Hepatocyte (in vitro differentiated cells): ENCODE data around the gene TPRG1L. TPM values are rescaled to one million over a fixed set of nuclear protein-coding genes. Genes with fewer than 3 reads are reported as not detected.

Experiments
- DNase-seq: peaks from one replicate; pipeline ENCODE4 v3.0.0-alpha.2; 2016; ENCODE audit warnings: low spot score
- H2AFZ ChIP-seq: fragments of 200-600 bp; sonication (generic); 2 replicates; pipeline ENCODE4 v1.6.0; 2016; ENCODE audit warnings: antibody characterized with exemption, mild to moderate bottlenecking
- H3K27ac ChIP-seq: fragments of 200-600 bp; sonication (generic); 2 replicates; pipeline ENCODE4 v1.5.1; 2016; ENCODE audit warnings: mild to moderate bottlenecking
- H3K27me3 ChIP-seq: fragments of 200-600 bp; sonication (generic); 2 replicates; pipeline ENCODE4 v1.6.1; 2016
- H3K36me3 ChIP-seq: fragments of 200-600 bp; sonication (generic); replicated peaks from 2 replicates; pipeline ENCODE4 v1.5.1; 2016; ENCODE audit warnings: low read depth; ENCODE audit not compliant: insufficient read depth
- H3K4me1 ChIP-seq: fragments of 200-600 bp; sonication (generic); 2 replicates; pipeline ENCODE4 v1.5.1; 2016; ENCODE audit warnings: mild to moderate bottlenecking, moderate library complexity; ENCODE audit not compliant: insufficient read depth
- H3K4me2 ChIP-seq: fragments of 200-600 bp; sonication (generic); 2 replicates; pipeline ENCODE4 v1.6.0; 2016
- H3K4me3 ChIP-seq: fragments of 200-600 bp; sonication (generic); 2 replicates; pipeline ENCODE4 v1.5.1; 2016; ENCODE audit warnings: mild to moderate bottlenecking
- H3K79me2 ChIP-seq: fragments of 200-600 bp; sonication (generic); 2 replicates; pipeline ENCODE4 v1.6.0; 2017; ENCODE audit warnings: mild to moderate bottlenecking
- H3K9me2 ChIP-seq: fragments of 200-600 bp; sonication (generic); replicated peaks from 2 replicates; pipeline ENCODE4 v1.6.0; 2017; ENCODE audit warnings: mild to moderate bottlenecking; ENCODE audit not compliant: insufficient read depth
- H3K9me3 ChIP-seq: fragments of 200-600 bp; sonication (generic); 2 replicates; pipeline ENCODE4 v1.5.1; 2016; ENCODE audit warnings: low read depth, mild to moderate bottlenecking
- H4K20me1 ChIP-seq: fragments of 200-600 bp; sonication (generic); 2 replicates; pipeline ENCODE4 v1.6.0; 2016; ENCODE audit warnings: mild to moderate bottlenecking; ENCODE audit not compliant: insufficient read depth, poor library complexity, severe bottlenecking
- EZH2 ChIP-seq: fragments of 200-600 bp; sonication (generic); IDR thresholded peaks from 2 replicates; pipeline ENCODE4 v1.6.1; 2016; ENCODE audit warnings: antibody characterized with exemption, mild to moderate bottlenecking, borderline replicate concordance
- EZH2phosphoT487 ChIP-seq: fragments of 200-600 bp; sonication (generic); IDR thresholded peaks from one replicate; pipeline ENCODE4 v1.6.1; 2018; ENCODE audit warnings: antibody characterized with exemption, mild to moderate bottlenecking, low read depth, moderate library complexity; ENCODE audit not compliant: unreplicated experiment, severe bottlenecking
- WGBS: methylation state at CpG from one replicate; pipeline ENCODE4 v1.1.6; 2016; ENCODE audit warnings: low lambda C conversion rate; ENCODE audit errors: missing lambda C conversion rate; 5-methylcytosine and 5-hydroxymethylcytosine counted together
- polyA plus RNA-seq: library from polyadenylated mRNA; unstranded; fragments of >200 nt; fragmentation: Nextera tagmentation; extraction: Ambion mirVana; gene quantifications from 2 replicates; pipeline ENCODE4 v1.2.1, GENCODE V29; 2016
- total RNA-seq: library from RNA; depleted of rRNA; stranded (reverse); fragments of >200 nt; gene quantifications from 2 replicates; pipeline ENCODE4 v1.2.3, GENCODE V29; 2014
- TF ChIP-seq, protein P1 (sequence below): fragments of 200-600 bp; sonication (generic); IDR thresholded peaks from 2 replicates; pipeline ENCODE4 v1.5.1; 2016; ENCODE audit warnings: antibody characterized with exemption, mild to moderate bottlenecking; ENCODE audit not compliant: poor library complexity

The TPRG1L gene
- total and polyA plus RNA-seq, 2 experiments from 2014 or later = 57.9 to 74.1 TPM

DNA sequence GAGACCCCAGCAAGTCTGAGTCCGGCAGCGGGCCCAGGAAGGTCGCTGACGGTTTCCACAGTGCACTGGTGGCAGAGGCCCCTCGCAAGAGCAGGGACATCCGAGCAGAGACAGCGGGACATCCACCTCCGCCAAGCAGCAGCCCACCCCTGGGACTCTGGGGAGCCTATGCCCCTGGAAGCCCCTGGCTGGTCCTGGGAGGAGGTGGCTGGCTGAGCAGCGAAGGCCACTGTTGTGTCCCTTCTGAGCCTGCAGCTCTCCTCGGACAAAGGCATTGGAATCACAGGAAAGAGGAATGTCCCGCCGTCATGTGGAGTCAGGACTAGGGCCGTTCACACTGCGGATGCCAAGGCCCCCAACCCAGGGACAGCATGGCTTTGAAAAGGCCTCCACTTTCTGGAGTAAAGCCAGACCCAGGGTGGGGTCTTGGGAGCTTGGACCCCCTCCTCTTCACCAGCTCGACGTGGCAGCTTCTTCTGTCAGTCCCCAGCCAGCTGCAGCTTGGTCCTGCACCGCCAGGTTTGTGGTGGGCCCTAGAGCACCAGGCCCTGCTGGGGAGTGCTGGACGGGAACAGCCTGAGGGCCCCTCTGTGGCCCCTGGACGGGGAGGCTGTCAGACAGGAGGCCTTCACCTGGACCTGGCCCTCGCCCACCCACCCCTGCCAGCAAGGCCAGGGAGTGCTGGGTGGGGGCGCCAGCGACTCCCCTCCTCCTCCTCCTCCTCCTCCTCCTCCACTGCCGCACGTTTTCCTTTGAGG, 14.9 kb upstream of the TPRG1L start:
- H3K4me3 ChIP-seq = no peak overlapping the region

DNA sequence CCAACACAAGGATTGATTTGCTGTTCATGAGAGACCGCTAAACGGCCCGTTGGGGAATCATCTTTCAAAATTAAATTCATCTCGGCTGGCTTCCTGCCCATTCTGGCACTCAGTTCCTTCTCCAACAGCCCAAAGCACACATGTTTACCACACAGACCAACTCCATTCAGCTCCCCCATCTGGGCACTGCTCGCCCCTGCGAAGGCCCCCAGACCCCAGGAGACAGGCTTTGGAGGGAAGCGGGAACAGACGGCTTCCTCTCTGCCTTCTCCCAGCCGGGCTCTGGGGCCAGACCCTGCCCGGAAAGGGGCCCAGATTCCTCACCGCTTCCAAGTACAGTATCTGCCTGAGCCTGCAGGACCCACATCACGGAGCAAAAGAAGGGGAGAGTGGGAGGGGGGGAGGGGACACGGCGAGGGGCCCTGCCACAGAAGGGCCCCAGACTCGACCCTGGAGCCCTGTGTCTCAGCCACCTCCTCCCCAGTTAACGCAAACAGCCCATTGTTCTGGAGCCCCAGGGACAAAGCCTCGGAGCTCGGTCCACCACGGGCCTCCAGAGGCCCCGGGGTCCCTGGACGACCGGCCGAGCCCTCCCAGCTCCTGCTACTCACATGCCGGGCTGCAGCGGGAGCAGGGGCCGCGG, 14.2 kb upstream of the TPRG1L start:
- peak overlapping the region; percentile 57 for H3K27ac ChIP-seq
- H3K79me2 ChIP-seq = peaks cover 13% of the 10 kb centered on the region
- peak overlapping the region; percentile 98 for H3K4me2 ChIP-seq
- H3K9me2 ChIP-seq = no peaks in the 10 kb centered on the region
- peak; percentile 55 for DNase-seq
- H4K20me1 ChIP-seq = peaks cover 5% of the 10 kb centered on the region
- H3K4me3 ChIP-seq = peak overlapping the region; percentile 55
- no peaks in the 10 kb centered on the region for H3K36me3 ChIP-seq
- TF ChIP-seq, protein P1, sequence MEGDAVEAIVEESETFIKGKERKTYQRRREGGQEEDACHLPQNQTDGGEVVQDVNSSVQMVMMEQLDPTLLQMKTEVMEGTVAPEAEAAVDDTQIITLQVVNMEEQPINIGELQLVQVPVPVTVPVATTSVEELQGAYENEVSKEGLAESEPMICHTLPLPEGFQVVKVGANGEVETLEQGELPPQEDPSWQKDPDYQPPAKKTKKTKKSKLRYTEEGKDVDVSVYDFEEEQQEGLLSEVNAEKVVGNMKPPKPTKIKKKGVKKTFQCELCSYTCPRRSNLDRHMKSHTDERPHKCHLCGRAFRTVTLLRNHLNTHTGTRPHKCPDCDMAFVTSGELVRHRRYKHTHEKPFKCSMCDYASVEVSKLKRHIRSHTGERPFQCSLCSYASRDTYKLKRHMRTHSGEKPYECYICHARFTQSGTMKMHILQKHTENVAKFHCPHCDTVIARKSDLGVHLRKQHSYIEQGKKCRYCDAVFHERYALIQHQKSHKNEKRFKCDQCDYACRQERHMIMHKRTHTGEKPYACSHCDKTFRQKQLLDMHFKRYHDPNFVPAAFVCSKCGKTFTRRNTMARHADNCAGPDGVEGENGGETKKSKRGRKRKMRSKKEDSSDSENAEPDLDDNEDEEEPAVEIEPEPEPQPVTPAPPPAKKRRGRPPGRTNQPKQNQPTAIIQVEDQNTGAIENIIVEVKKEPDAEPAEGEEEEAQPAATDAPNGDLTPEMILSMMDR = no peak
- no peak for TF ChIP-seq EZH2
- TF ChIP-seq EZH2phosphoT487 = no peak
- H2AFZ ChIP-seq = no peak overlapping the region
- 13% methylated on average over 26 of the region's 27 CpGs for WGBS
- H3K4me1 ChIP-seq = peaks cover 56% of the 10 kb centered on the region
- no peaks in the 10 kb centered on the region for H3K27me3 ChIP-seq
- no peaks in the 10 kb centered on the region for H3K9me3 ChIP-seq

More for the DNA sequence above, 14.9 kb upstream of the TPRG1L start:
- Histone ChIP-seq H3K79me2 (peaks cover 13% of the 10 kb centered on the region), H3K27ac (peak overlapping the region; percentile 57), H3K9me2 (no peaks in the 10 kb centered on the region), H3K4me2 (peak overlapping the region; percentile 98), H4K20me1 (peaks cover 5% of the 10 kb centered on the region), H3K36me3 (no peaks in the 10 kb centered on the region), H2AFZ (no peak overlapping the region), H3K27me3 (no peaks in the 10 kb centered on the region), H3K4me1 (peaks cover 52% of the 10 kb centered on the region), H3K9me3 (no peaks in the 10 kb centered on the region)
- TF ChIP-seq, protein P1 = no peak
- TF ChIP-seq EZH2 (no peak), EZH2phosphoT487 (no peak)
- 60% methylated on average over 19 of the region's 24 CpGs for WGBS
- no peak for DNase-seq

DNA sequence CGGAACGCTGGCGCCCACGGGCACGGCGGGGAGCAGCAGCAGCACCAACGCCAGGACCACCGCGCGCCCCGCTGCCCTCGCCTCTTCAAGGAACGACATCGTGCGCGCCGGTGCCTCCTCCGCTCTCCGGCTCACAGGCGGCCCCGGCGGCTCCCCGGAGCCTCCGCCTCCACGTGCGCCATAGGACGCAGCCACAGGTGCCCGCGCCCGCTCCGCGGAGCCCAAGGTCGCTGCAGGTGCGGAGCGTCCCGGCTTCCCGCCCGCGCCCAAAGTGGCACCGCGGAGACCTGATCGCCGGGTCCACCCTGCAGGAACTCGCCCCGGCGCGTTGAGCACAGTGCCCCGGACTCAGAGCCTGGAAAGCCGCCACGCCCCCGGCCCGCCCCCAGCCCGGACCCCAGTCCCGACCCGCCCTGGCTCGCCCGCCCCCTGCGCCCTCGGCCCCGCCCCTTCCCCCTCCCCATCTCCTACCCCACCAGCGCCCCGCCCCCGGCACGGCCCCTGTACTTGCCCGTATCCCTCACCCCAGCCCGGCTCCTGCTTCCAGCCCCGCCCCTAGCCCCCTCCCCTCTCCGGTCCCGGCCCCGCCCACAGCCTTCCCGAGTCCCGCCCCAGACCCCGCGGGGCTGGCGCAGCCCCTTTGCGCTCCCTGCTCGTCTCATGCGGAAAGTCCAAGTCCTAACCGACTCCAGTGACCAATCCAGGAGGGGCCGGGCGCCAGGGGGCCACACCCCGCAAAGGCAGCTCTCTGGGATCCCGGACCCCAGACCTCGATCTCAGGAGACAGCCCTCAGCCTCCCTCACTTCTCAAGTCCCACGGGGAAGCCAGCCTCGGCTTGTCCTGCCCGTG, 13.4 kb upstream of the TPRG1L start, which contains the start of gene MEGF6:
Gene MEGF6, minus strand, starts transcription at position 339 of the 850 bp plus-strand sequence. Its CDS starts 240 bp downstream, at position 99.
- Histone ChIP-seq H3K27ac (peak within 1 kb of the TSS; percentile 60), H3K4me3 (peak within 1 kb of the TSS; percentile 55), H3K4me1 (peaks cover 56% of the 10 kb centered on the region), H3K9me3 (no peaks in the 10 kb centered on the region), H3K27me3 (no peaks in the 10 kb centered on the region), H3K36me3 (no peaks in the 10 kb centered on the region), H2AFZ (peak within 1 kb of the TSS; percentile 60), H4K20me1 (peaks cover 5% of the 10 kb centered on the region), H3K9me2 (no peaks in the 10 kb centered on the region), H3K4me2 (peak within 1 kb of the TSS; percentile 98), H3K79me2 (peaks cover 13% of the 10 kb centered on the region)
- TF ChIP-seq EZH2phosphoT487 = no peak
- TF ChIP-seq, protein P1 = no peak
- 2% methylated on average over 50 of the region's 87 CpGs for WGBS
- DNase-seq = peak; percentile 95
